T follicular helper cell (primary cell): ENCODE results near the gene DLX4.
A peak's percentile ranks its signal among the peaks of the same experiment; 100 is the strongest.

Source experiments
- DNase-seq: peaks from one replicate; pipeline ENCODE4 v3.0.0-alpha.2; 2020; ENCODE audit warnings: low read depth

The DLX4 gene

GRCh38 chr17:49987681-49988441 lies 18.9 kb downstream of the DLX4 start:
- no peak for DNase-seq

- no peak for DNase-seq
Observed at GRCh38 chr17:49989518-49989880, 20.5 kb downstream of the DLX4 start.

DNA sequence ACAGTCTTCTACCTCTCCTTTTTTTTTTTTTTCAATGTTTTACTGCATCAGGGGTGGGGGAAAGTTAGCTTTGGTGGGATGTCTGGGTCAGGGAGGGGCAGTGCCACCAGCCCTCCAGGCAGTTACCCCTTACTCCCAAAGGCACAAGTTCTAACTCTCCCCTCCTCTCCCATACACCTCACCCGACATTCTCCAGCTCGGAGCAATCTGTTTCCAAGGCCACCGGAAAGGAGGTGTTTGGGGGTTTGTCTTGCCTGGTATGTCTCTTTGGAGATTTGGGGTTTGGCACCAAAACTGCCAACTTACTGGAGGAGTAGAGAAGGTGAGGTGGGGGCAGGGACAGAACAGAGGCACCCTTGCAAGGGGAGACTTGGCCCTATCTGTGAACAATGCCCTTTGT lies 21.3 kb downstream of the DLX4 start:
- DNase-seq: no peak

GRCh38 chr17:49990921-49991320 lies 21.9 kb downstream of the DLX4 start:
- DNase-seq: no peak

GRCh38 chr17:49991409-49991808 lies 22.4 kb downstream of the DLX4 start:
- DNase-seq: no peak

DNA sequence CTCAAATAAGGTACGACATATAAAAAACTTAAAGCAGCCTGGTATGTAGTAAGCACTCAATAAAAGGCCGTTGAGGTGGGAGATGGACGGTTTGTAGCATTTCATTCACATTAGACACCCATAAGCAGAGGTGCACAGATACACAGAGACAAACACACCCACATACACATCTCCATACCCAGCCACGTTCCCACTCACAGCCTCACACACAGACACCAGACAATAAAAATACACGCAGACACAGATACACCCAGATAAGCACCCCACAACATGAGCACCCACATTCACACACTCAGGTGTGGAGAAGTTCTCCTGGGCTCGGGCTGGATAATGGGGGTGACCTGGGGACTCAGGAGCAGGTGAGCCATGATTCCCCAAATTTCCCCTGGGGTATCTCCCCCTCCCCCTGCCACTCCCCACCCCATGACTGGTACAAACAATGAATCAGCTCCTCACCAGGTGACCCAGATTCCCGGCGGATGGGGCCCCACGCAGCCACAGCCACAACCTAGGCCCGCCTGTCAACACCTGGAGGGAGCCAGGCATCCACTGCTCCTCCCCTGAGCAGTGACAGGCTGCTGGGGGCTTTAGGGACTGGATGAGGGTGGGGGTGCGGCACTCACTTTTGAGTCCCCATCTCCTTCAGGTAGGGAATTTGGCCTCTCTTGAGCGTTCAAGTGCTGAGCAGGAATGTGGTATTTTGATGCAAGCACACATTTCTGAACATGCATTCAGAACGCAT lies 23.4 kb downstream of the DLX4 start:
- no peak for DNase-seq

GRCh38 chr17:49992933-49993422 lies 24.0 kb downstream of the DLX4 start:
- no peak for DNase-seq

DNA sequence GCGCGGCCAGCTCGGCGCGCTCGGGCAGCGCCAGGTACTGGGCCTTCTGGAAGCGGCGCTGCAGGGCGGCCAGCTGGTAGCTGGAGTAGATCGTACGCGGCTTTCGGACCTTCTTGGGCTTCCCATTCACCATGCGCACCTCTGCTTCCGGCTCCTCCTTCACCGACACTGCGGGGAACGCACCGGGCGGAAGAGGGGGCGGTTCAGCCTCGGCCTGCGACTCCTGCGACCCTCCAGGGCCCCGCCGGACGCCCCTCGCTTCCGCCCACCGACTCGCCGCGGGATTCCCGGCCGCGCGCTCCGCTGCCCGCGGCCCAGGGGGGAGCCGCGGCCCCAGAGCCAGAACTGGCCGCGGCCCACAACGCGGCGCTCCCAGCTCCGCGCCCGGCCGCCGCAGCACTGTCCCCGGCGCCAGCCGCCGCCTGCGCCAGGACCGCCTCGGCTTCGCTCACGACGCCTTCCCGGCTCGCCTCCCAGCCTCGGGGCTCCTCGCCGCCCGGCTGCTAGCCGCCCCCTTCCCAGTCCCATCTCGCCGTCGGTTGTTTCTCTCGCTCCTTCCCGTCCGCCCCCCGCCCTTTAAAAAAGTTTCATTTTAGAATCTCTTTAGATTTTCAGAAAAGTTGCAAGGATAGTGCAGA lies 24.6 kb downstream of the DLX4 start:
- DNase-seq: no peak

- DNase-seq: no peak
Observed at GRCh38 chr17:49994085-49995054, 25.4 kb downstream of the DLX4 start.

GRCh38 chr17:49995055-49995738 lies 26.2 kb downstream of the DLX4 start, which contains the start of gene DLX3:
TSS of gene DLX3 (minus strand) at chr17:49995224. CDS start at chr17:49994998, 226 bp downstream.
- DNase-seq: no peak

DNA sequence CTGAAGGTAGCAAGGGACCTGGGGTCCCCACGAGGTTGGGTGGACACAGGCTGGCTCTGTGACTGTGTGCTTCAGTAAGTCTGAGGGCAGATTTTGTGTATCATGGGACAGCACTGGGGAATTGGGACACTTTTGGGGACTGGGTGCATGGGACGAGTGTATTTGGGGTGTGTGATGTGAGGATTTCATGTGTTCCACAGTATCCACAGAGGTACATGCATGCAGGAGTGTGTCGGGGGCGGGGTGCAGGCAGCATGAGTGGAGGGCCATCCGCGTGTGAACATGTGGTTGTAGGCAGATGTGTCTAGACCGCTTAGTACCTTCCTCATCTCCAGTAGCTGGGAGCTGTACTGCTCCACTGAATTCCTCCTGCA lies 27.1 kb downstream of the DLX4 start:
- DNase-seq: no peak

GRCh38 chr17:49996495-49997300 lies 27.7 kb downstream of the DLX4 start:
- peak; percentile 44 for DNase-seq

DNA sequence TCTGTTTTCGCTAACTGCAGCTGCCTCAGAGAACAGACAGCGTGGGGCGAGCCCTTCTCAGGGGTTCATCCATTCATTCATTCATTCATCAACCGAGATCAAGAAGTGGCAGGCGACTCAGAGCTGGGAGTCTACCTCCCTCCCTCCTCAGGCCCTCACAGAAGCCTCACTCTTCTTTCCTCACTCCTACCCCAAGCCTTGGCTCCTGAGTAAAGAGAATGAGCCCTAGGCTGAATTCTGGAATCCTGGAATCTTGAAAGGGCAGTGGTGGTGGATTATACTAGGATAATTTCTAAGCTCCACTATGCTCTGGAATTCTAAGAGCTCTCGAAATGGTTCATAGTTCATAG lies 28.3 kb downstream of the DLX4 start:
- no peak for DNase-seq

DNA sequence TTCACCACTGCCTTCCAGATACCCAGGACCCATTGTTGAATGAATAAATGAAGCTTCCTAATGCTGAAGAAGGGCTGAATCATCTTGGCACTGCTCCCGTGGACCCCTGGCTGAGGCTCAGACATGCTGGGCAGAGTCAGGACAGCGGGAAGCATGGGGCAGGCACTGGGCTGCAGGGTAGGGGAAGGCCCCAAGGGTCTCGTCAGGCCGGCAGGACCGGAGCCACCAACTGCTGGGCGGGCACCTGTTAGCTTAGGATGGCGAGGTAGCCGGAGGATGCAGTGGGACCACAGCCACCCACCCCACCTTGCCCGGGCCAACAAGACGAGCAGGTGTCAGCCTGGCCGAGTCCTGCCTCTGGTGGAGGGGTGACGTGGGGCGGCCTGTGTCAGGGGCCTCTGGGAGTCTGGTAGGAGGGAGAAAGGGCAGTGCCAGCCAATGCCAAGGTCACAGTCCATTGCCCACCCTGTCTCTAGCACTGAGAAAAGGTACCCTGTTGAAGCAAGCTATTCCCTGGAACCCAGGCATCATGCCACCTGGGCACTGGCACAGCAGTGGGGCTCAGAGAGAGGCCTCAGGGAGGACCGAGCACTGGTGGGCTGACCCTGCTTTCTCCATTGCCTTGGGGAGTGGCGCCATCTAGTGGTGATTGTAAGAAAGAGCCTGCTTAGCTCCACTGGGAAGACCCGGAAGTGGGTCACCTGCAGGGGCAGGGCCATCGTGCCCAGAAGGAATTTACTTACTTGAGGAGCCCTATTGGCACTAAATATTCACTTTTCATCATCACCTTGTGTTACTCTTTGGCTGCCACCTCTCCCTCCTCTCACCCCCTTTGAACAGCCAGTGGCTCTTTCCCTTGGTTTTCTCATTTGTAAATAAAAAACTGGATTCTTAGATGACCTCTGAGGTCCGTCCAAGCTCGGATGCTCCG lies 29.0 kb downstream of the DLX4 start:
- DNase-seq: peak; percentile 77

GRCh38 chr17:49998836-49999511 lies 30.0 kb downstream of the DLX4 start:
- DNase-seq: no peak

GRCh38 chr17:50003911-50004310 lies 34.9 kb downstream of the DLX4 start:
- no peak for DNase-seq

- DNase-seq: no peak
Observed at GRCh38 chr17:50009282-50009681, 40.3 kb downstream of the DLX4 start.

DNA sequence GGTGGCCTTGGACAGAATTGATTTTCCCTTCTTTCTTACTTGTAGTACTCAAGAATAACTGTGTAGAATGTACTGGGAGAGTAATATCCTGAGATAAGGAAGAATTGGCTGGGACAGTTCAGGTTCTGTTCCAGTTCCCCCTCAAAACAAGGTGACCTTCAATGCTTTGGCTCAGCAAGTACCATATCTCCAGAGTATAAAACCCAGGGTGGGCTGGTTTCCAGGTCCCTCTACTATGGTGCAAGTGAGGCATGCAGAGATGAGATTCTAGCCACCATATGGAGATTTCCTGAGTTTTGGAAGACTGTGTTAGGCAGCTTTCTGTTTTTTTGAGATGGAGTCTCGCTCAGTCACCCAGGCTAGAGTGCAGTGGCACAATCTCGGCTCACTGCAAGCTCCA lies 44.1 kb downstream of the DLX4 start:
- DNase-seq: no peak
